Raji (cell line): ENCODE measurements around the gene PLCB1.

Source experiments
- POLR2A ChIP-seq: IDR thresholded peaks from 2 replicates; pipeline ENCODE4 v1.6.1; 2011; ENCODE audit warnings: low read depth, low read length, control low read depth; ENCODE audit not compliant: insufficient read depth

Gene PLCB1

DNA sequence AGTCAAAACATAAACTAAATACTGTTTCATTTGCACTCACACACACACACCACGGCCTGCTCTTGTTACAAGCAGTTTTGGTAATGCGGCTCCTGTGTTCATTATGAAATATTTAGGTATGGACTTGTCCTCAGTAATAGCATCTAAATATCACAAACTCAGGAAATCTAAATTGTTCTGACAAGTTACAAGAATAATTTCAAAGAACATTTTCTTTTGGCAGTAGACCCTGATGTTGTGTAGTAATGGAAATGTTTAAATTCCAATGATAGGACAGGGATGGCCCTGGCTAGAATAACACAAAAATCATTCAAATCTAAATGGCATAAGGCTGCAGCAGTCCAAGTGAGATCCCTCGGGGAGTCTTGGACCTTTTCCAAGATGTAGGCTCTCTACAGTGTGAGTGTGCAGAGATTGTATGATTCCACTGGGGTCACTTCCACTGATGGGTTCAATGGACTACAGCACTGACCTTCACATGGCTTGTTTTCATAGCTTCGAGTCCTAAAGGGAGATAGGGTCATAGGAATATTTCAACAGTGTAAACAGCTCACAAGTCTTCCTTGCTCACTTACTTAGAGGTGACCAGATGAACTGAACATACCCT, 726.2 kb downstream of the PLCB1 start:
- no peak for TF ChIP-seq POLR2A

DNA sequence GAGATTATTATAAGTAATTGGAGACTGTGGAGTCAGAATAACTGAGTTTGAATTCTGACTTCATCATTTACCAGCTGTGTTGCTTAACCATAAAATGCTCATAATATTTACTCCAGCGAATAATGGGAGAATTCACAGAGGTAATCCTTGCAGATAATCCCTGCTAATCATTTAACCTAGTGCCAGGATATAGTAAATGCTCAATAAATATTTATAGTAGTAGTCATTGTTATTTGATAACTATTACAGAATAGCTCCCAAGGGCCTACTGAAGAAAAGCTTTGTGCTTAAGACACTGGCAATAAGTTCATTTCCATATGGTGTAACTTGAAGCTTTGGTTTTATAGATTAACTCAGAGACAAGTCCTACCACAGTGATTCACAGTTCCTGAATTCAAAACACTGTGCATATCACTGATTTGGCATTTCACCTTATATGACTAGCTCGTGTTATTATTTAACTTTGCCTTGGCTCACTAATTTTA, 728.0 kb downstream of the PLCB1 start:
- TF ChIP-seq POLR2A, result no peak

DNA sequence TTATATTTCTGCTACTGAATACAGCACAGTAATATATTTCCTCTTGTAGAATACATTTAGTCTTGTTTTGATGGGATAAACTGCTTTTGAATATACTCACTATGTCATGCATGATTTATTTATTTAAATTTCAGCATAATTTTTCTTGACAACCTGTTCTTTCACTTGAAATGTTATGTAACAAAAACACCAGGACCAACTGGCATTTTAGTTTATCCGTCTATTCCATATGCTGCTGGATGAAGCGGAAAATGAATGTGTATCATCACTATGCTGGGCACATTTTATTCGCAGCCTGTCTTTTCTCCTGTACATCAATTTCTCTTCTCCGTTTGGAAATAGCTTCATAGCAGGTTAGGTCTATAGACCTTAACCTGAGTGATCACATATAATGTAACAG, 730.0 kb downstream of the PLCB1 start:
- TF ChIP-seq POLR2A, result no peak

DNA sequence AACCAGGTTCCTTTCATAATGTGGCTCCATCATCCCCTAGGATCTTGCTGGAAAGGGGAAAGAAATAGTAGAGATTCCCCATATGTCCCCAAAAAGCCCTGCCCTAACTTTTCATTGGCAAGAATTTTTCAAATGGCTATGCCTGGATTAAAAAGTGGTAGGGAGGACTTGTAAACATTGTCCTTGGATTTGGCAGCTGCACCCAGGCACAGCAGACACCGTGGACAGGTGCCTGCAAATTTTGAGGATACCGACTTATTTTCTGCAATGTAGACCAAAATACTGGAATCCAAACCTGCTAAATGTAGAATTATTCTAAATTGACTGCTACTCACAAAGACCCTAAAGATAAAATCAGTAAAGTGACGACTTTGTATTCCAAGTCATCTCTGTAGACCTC, 733.6 kb downstream of the PLCB1 start:
- no peak for TF ChIP-seq POLR2A

DNA sequence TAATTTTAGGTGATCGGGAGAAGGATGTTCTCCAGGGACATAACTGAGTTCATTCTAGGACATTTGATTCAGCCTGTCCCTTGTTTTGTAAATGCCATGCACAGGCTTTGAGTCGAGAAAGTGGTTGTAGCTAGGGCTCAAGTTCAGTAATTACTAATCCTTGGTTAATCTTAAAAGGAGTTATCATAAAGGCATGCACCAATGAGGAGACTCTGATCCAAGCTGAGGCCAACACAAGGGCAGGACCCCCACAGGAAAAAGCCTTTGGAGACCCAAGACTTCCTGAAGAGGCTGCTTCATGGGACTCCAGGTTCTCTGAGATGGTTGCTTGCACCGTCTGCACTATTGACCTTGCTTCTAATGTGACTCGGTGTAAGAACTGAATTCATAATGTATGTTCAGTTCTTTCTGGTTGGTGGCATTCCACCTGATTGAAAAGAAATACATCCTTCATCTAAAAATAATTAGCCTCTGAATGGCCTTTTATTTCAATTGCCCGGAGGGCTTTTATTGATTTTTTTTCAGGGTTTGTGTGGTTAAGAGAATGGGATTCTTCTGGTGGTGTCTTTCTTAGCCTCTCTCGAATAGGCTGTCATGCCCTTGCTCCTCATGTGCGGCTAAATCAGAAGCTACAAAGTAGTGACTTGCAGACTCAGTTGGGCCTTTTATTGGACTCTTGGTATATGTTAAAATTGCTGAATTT, 735.1 kb downstream of the PLCB1 start:
- no peak for TF ChIP-seq POLR2A

DNA sequence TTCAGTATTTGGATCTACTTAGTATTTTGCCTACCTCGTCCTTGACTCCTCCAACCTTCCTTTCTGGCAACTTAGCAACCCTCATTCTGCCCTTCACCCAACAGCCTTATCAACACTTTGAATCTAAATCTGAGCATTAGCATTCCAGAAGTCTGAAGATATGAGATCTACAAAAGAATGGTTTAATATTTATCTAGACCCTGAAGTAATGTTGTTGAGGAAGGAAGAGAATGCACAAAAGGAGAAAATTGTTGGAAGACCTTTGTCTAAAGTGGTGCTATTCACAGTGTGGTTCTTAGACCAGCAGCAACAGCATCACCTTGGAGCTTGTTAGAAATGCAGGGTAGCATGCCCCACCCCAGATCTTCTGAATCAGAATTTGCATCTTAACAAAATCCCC, 738.6 kb downstream of the PLCB1 start:
- TF ChIP-seq POLR2A, result no peak

DNA sequence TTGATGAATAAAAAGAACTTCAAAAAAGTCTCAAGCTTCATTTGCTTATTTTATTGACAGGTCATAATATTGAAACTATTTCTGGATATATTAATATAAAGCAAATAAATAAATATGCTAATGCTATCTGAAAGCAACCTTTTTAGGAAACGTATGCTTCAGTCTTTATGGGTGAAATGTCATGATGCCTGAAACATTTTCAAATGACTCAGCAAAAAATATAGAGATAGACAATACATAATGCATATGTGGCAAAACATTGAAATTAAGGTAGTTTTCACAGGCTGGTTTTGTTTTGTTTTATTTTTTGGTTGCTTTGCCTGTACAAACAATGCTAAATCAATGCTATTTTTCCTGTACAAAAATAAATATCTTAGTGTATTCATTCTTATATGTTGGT, 742.4 kb downstream of the PLCB1 start:
- no peak for TF ChIP-seq POLR2A

DNA sequence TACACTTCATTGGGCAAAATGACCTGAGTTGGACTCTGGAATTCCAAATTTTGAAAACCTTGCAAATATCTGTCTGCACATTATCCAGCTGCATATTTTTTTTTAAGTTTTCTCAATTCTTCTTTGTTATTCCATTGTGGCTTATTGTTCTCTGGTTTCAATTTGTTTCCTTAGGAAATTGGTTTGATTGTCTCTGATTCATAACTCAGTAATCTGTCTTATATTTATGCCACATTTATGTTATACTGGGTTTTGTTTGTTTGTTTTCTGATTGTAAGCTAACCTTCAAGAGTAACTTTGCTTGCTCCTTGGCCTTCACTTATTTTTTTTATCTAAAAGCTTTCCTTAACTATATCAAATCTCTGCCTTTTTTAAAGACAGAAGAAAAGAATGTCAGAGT, 743.5 kb downstream of the PLCB1 start:
- TF ChIP-seq POLR2A, result no peak

DNA sequence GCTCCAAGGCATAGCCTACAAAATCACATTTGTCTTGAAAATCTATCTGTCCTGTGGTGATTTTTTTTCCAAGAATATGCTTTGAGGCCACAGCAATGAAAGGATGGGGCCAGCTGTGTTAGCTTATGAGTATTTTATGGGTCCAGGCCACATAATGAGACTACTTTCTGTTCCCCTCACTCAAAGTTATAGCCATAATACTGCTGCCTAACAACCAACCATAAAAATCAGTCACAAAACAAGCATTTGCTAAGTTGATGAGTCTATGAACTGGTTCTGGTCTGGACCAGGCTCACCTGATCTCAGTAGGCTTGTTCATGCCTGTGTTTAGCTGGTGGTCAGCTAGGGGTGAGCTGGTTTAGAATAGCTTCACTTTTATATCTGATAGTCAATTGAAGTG, 744.3 kb downstream of the PLCB1 start:
- TF ChIP-seq POLR2A, result no peak

DNA sequence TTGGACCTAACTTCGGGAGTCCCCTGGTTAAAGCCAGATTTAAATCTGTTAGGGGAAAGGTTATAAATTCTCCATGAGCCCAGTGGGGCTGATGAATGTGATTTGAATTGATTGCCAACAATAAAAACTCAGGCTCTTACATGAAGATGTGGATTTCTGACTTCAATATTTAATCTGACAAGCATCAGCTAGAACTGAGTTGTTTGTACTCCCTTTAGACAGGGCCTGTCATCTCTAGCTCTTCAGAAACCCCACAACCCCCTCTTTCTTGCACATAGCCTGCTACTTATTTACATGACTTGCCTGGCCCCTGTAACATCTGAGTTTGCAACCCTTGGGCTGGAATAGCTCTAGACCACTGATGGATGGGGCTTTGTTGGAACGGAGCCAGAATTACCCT, 745.2 kb downstream of the PLCB1 start:
- TF ChIP-seq POLR2A, result no peak

DNA sequence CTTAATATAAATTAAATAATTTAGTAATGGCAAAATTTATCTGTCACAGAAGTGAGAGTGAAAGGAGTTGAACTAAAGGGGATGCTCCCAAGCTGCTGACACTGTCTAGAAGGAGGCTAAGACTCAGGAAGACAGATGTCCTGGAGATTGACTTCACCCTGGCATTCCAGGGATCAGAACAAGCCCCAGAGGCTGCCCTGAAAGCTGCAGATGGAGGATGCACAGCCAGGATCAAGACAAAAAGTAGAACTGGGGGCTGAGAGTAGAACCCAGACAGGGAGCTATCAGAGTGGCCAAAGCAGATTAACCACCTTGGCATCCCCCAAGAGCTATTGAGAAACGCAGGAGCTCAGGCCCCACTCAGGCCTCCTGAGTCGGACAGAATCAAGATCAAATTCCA, 747.6 kb downstream of the PLCB1 start:
- TF ChIP-seq POLR2A, result no peak

DNA sequence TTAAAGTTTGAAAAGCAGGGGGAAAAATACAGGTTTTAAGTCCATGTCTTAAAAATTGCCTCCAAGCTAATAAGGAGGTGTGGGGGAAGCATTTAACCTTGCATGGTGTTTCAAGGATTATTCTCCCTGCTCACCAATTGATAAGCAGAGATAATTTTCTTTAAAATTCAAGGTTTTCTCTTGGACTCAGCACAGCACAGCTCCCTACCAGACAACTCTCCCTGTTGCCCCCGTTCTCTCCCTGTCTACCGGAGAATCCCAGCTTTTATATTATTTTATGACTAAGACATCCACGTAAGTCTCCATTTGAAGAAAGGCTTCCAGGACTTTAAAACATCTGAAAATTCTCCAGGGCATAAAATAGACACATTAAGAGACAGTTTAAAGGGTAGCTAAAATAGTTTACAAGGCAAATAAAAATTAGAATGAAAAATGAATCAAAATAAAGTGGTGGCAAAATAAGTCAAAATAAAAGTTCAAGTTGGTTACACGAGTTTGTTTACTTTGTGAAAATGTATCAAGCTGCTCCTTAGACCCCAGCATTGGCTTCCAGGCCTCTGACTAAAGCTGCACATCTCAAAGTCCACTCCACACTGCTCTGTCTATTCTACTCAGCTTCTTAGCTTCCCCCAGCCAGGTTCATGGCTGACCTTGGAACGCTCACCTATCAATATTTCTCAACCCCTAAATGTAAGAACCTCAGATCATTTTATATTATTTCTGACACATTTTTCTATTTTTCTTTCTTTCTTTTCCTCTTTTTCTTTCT, 748.2 kb downstream of the PLCB1 start:
- no peak for TF ChIP-seq POLR2A

DNA sequence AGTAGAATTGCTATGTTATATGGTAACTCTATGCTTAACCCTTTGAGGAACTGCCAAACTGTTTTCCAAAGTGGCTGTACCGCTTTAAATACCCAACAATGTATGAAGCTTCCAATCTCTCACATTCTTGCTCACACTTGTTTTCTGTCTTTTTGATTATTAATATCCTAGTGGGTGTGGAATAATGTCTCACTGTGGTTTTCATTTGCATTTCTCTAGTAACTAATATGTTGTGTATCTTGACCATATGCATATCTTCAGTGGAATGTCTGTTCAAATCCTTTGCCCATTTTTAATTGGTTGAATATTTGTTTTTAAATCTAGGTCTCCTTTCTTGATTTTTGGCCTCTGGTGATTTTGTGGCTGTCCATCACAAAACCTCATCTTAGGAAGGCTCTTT, 759.0 kb downstream of the PLCB1 start:
- no peak for TF ChIP-seq POLR2A

DNA sequence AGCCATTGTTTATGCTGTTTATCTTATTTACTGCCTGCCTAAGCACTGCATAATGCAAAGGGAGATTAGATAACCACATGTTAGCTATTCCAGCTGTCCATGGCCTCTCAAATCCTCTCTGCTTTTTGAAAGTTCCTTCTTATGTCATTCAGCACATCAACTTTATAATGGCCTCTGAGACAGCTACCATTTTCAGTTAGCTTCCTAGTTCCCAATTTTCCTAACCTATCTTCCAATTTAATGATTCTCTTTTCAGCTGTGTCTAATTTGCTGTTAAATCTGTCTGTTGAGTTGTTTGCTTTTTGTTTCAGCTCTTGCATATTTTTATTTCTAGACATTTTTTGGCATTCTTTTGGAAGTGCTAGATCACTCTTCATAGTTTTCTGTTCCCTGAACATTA, 763.4 kb downstream of the PLCB1 start:
- TF ChIP-seq POLR2A, result no peak

DNA sequence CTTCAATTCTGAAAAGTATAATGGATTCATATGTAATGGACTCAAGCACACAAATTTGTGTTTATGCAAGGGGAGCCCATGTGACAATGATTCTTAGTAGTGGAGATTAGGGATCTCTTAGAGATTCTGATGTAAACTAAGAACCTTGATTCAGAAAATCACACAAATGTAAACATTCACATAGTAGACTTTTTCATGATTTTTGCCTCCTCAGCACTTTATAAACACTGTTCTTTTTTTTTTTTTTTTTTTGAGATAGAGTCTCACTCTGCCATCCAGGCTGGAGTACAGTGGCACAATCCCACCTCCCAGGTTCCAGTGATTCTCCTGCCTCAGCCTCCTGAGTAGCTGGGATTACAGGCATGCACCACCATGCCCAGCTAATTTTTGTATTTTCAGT, 766.8 kb downstream of the PLCB1 start:
- no peak for TF ChIP-seq POLR2A
